GM18499 (cell line): Measurements from ENCODE around the gene MGMT.
"Not testable (repeated sequence)": the region's sequence is repeated elsewhere in the genome, so short reads cannot be mapped to it uniquely, and the experiment has no call there.

Experiments used
- ATAC-seq: cut with Tn5 transposase; IDR thresholded peaks from one replicate; pipeline ENCODE4 v1.9.1; 2021; ENCODE audit warnings: moderate number of reproducible peaks; ENCODE audit not compliant: insufficient read depth, unreplicated experiment

Gene MGMT

DNA sequence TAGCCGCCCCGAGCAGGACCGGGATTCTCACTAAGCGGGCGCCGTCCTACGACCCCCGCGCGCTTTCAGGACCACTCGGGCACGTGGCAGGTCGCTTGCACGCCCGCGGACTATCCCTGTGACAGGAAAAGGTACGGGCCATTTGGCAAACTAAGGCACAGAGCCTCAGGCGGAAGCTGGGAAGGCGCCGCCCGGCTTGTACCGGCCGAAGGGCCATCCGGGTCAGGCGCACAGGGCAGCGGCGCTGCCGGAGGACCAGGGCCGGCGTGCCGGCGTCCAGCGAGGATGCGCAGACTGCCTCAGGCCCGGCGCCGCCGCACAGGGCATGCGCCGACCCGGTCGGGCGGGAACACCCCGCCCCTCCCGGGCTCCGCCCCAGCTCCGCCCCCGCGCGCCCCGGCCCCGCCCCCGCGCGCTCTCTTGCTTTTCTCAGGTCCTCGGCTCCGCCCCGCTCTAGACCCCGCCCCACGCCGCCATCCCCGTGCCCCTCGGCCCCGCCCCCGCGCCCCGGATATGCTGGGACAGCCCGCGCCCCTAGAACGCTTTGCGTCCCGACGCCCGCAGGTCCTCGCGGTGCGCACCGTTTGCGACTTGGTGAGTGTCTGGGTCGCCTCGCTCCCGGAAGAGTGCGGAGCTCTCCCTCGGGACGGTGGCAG, at the start of gene MGMT:
Gene MGMT, plus strand, starts transcription at position 539 of the 656 bp plus-strand sequence.
- ATAC-seq: peak; percentile 59

- ATAC-seq: no peak
These were observed 49.2 kb upstream of the MGMT start for GRCh38 chr10:129417870-129418269.

- no peak for ATAC-seq
These were observed 48.4 kb upstream of the MGMT start for GRCh38 chr10:129418496-129419225.

DNA sequence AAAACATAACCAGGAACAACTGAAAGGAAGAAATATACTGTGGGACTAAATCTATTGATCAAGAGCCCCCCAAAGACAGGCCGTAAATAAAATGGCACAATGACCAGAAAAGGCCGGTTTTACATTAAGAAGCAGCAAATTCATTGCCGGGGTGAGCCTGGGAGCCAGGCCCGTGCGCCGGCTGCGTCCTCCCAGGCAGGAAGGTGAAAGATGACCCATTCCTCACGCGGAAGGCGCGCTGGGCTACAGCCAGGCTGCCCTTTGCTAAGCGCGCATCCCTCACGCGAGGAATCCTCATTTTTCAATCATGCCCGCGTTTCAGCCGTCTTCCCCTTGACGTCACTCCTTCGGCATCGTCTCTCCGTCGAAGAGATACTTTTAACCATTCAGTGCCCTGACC, 47.6 kb upstream of the MGMT start:
- no peak for ATAC-seq

DNA sequence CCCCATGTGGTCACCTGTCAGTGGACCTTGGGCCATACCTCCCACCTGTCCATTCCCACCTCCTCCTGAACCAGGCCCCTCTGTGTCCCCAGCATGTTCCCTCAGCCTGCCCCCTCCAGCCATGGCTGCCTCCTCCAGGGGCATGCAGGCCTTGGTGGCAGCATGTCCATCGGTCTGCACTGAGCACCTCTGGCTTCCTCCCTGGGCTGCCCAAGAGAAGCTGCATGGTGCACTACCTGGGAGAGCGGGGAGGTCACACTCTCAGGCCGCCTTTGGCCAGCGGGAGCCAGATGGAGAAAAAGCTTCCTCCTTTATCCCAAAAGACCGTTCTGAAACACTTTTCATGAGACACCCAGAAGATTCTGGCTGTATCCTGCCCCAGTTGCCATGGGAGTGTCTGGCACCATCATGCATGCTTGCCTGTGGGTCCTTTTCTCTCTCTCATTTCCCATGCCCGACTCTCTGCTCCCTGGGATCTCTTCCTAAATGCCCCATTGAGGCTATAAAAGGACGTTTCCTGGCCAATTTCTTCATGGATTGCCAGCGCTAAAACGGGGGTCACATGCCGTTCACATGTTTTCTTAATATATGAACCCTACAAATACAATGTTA, 45.5 kb upstream of the MGMT start:
- ATAC-seq: no peak

- no peak for ATAC-seq
These were observed 42.1 kb upstream of the MGMT start for GRCh38 chr10:129424978-129425377.

DNA sequence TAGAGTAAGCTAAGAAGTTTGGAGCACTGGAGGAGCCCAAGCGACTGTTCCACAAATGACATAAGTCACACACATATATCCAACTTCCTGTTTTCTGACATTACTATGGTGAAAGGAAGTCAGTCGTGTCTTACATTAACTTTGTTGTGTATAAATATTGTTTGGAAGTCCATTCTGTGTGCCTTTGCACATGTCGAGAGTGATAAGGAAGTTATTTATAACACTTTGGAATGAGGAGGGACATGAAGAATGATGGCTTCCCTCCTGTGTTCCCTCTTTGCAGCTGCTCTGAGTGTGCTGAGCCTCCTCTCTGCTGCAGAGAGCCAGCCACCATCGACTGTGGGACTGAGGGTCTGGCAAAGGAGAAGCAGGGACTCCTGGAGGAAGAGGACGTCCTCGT, 40.4 kb upstream of the MGMT start:
- ATAC-seq: no peak

GRCh38 chr10:129433266-129433665, 33.8 kb upstream of the MGMT start:
- no peak for ATAC-seq

DNA sequence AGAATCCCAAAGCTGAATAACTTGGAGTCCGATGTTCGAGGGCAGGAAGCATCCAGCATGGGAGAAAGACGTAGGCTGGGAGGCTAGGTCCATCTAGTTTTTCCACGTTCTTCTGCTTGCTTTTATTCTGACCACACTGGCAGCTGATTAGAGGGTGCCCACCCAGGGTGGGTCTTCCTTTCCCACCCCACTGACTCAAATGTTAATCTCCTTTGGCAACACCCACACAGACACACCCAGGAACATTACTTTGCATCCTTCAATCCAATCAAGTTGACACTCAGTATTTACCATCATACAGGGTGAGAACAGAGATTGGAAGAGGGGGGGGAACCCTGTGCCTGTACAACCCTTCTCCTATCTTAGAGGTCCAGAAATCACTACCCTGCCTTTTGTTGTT, 31.3 kb upstream of the MGMT start:
- ATAC-seq: not testable (repeated sequence)

- no peak for ATAC-seq
These were observed 29.0 kb upstream of the MGMT start for GRCh38 chr10:129438024-129438423.

DNA sequence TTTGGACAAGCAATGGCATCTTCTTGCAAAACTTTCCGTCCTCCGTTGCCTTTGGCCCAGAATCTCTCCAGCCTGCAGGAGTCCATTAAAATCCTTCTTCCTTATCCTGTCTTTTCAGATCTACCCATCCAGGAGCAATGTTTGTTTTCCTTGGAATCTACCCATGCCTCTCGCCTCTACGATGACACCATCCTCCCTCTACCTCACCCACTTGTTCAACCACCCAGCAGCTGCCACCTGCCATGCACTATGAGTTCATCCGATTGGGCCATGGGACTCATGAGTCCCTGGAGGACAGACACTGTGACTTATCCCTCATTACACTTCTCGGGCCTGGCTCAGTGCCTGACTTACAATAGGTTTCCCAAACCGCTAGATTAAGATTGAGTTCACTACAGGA, 26.8 kb upstream of the MGMT start:
- ATAC-seq: no peak

GRCh38 chr10:129440722-129441316, 26.2 kb upstream of the MGMT start:
- no peak for ATAC-seq

DNA sequence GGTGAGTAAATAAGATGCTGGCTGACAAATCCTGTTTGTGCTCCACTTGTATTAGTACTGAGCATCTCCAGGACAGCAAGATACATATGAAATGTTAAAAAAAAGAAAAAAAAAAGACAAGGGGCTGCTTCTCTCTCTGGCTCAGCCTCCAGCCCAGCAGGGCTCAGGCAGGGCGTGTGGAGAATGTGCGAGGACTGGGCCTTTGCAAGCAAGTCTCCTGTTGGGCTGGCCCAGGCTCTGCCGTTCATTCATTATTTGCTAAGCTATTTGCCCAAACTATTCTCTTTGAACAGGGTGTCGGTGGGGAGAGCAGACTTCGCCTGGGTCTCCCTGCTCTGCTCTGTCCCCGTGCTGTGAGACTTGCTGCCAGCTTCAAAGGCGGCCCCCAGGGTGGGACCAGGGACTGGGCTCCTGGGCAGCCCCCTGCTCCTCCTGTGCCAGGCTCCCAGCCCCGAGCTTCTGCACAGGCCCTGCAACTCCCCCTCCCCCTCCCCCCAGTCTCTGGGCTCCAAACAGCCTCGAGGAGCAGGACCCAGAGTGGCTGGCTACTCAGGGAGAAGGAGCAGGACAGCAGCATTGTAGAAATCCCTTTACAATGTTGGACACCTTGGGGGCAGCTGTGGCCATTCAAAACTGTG, 25.6 kb upstream of the MGMT start:
- no peak for ATAC-seq

DNA sequence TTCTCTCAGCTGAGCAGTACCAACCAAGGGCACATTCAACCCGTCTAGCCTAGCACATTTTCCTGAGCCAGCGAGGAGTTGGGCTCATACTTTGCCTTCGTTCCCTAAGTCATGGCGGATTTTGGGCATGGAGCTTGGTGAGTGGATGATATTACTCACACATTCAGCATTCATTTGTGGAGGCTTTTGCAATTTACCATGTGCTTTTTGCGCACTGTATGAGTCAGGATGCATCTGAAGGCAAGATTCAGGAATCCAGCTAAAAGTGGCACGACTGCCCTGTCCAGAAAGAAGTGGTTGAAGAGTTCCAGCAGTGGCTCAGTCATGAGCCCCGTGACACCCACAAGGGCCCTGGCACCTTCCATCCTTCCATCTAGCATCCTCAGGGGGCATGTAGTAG, 24.2 kb upstream of the MGMT start:
- no peak for ATAC-seq

GRCh38 chr10:129444359-129444758, 22.7 kb upstream of the MGMT start:
- no peak for ATAC-seq

- no peak for ATAC-seq
These were observed 21.4 kb upstream of the MGMT start for GRCh38 chr10:129445436-129446182.

DNA sequence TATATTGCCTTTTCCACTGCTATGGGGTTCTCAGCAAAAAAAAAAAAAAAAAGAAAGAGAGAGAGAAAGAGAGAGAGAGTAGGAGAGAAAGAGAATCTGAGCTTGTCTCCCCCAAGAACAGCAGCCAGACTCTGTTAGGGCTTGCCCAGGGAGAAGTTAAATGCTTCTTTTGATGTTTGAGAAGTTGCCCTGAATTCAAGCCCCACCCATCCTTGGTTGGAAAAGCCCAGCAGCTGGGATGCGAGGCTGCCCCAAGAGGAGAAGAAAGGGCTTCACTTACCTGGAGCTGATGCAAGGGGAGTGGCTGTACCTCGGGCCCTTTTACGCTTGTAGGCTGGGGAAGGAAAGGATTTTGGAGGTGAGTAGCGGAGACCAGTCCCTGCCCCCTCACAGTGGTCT, 20.9 kb upstream of the MGMT start:
- ATAC-seq: no peak

GRCh38 chr10:129447486-129447885, 19.6 kb upstream of the MGMT start:
- no peak for ATAC-seq

DNA sequence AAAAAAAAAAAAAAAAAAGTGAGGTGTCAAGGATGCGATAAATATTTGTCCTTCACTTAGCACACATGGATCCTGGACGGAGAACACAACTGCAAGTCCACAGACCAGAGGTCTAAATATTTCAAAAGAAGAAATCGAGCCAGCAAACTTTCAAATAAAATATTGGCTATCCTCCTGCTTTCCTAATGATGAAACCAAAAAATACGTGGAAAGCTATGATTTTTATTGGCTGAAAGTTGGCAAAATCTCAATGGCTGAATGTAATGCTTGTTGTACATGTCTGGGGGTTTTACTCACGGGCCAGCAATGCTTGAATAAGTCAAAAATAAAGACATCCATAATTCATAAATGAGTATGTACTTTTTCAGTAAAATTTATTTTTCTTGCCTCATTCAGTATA, 19.0 kb upstream of the MGMT start:
- ATAC-seq: no peak

DNA sequence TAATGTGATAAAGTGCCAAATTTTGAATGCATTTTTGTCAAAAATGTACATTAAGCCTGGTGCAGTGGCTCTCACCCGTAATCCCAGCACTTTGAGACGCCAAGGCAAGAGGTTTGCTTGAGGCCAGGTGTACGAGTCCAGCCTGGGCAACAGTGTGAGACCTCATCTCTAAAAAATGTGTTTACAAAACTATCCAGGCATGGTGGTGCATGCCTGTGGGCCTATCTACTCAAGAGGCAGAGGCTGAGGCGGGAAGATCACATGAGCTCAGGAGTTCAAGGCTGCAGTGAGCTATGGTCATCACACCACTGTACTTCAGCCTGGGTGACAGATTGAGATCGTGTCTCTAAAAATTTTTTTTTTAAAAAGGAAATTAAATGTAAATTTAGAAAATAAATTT, 18.5 kb upstream of the MGMT start:
- no peak for ATAC-seq
